ENCODE measurements around the gene ZNF681. TPM values are rescaled to one million over a fixed set of nuclear protein-coding genes. Genes with fewer than 3 reads are reported as not detected.

Gene ZNF681
- total and polyA plus RNA-seq, 9 of the 15 experiments (the other 6 are each of a cell fraction or from before 2014, with no cell fraction given): 2.8 to 8.6 (median 4.1) TPM

- no peak for TF ChIP-seq SLC30A9 (CRISPR knock-in tag; IDR thresholded peaks at IDR 0.05)
- TF ChIP-seq SNIP1 (IDR thresholded peaks at IDR 0.05; ENCODE audit: low read depth): no peak
- no peak for TF ChIP-seq ZNF23 (CRISPR knock-in tag; IDR thresholded peaks at IDR 0.05)
- TF ChIP-seq ZNF212 (CRISPR knock-in tag; IDR thresholded peaks at IDR 0.05): no peak
- TF ChIP-seq ZKSCAN1 (IDR thresholded peaks at IDR 0.05; ENCODE audit: low read depth, low read length): no peak
- TF ChIP-seq ZNF764 (CRISPR knock-in tag; IDR thresholded peaks at IDR 0.05; ENCODE audit: low read depth): no peak
- TF ChIP-seq ETS2 (tag; IDR thresholded peaks at IDR 0.05; ENCODE audit: borderline replicate concordance, poor library complexity, severe bottlenecking): no peak
- peak; percentile 46 to 84; a peak in 1 of 4 replicates for TF ChIP-seq UBTF (IDR thresholded peaks at IDR 0.05; ENCODE audit: borderline replicate concordance in 1 of 2, low read depth in 2 of 2, low read length in 2 of 2)
- TF ChIP-seq ZNF717 (CRISPR knock-in tag; IDR thresholded peaks at IDR 0.05): no peak
- peak; percentile 47; the same call in 1 of the 2 replicates for TF ChIP-seq CHD2 (IDR thresholded peaks at IDR 0.05; ENCODE audit: low read depth, low read length)
- no peak for TF ChIP-seq USF2 (CRISPR knock-in tag; IDR thresholded peaks at IDR 0.05)
- peak; percentile 87 for TF ChIP-seq ZBTB5 (IDR thresholded peaks at IDR 0.05)
- TF ChIP-seq TBP (optimal IDR thresholded peaks at IDR 0.05; ENCODE audit: low read depth, low read length): peak; percentile 86
Measured at GRCh38 chr19:23762884-23763711, 4.4 kb upstream of the ZNF681 start (continued).
